Left lung (tissue), 10 donors: ENCODE data around the gene SCTR. TPM values are rescaled to one million over a fixed set of nuclear protein-coding genes. Genes with fewer than 3 reads are reported as not detected.
A peak's percentile ranks its signal among the peaks of the same experiment; 100 is the strongest.

Experiments used
- ATAC-seq: fragments of 200-7000 bp; cut with Tn5 transposase; one replicate; pipeline ENCODE4 v1.9.1; 2020; ENCODE audit warnings: moderate library complexity
- DNase-seq, 4 donors: peaks; one replicate each; pipeline ENCODE4 v3.0.0-alpha.2; 2013 to 2020
- H3K27ac ChIP-seq, 2 donors: fragments of 200-600 bp; sonication (generic) in 1 of 2; one replicate each; pipeline versions ENCODE4 v1.5.0 to v1.8.0; 2020 to 2021
- H3K27me3 ChIP-seq, 2 donors: fragments of 200-600 bp; sonication (generic) in 1 of 2; one replicate each; pipeline versions ENCODE4 v1.5.0 to v1.8.0; 2020 to 2021
- H3K36me3 ChIP-seq, 2 donors: fragments of 200-600 bp; sonication (generic) in 1 of 2; one replicate each; pipeline versions ENCODE4 v1.5.0 to v1.8.0; 2020 to 2021
- H3K4me1 ChIP-seq, 2 donors: fragments of 200-600 bp; one replicate each; pipeline ENCODE4 v1.8.0; 2021
- H3K4me3 ChIP-seq, 2 donors: fragments of 200-600 bp; sonication (generic) in 1 of 2; one replicate each; pipeline versions ENCODE4 v1.5.0 to v1.8.0; 2020 to 2021; ENCODE audit warnings: mild to moderate bottlenecking in 1 of 2
- H3K9me3 ChIP-seq, 2 donors: fragments of 200-600 bp; sonication (generic) in 1 of 2; one replicate each; pipeline versions ENCODE4 v1.5.0 to v1.8.0; 2020 to 2021
- CTCF ChIP-seq, 2 donors: fragments of 200-600 bp; sonication (generic) in 1 of 2; IDR thresholded peaks; one replicate each; pipeline versions ENCODE4 v1.5.0 to v1.8.0; 2021; ENCODE audit warnings: antibody characterized with exemption in 2 of 2
- intact Hi-C, 2 donors: fragments of 100-400 bp; cut with DNase I; formaldehyde crosslinking; loops; one replicate each; pipeline versions ENCODE4 v1.11.2 to v1.14.2; 2022
- polyA plus RNA-seq, 6 donors: library from polyadenylated mRNA; unstranded; fragments of 120-200 nt; gene quantifications; one replicate each; pipeline ENCODE4 v1.2.1, GENCODE V29; 2013; ENCODE audit not compliant: insufficient read length in 6 of 6
- total RNA-seq, 2 donors: library from RNA; stranded (reverse); fragmentation: NEBNext Ultra II Directional; extraction: Animal tissue kit (Norgen Biotek cat#: 25700); gene quantifications; one replicate each; pipeline ENCODE4 v1.2.1, GENCODE V29; 2021
- donor health status: DM: no; HTN: yes; CAD: no.
- donor health status: DM: no; HTN: no; CAD: no.

SCTR gene
- total and polyA plus RNA-seq, 8 donors: 2.2 to 13.7 (median 8.0) TPM

- intact Hi-C loops: no loop called here
- peak overlapping the region; percentile 48 to 79 for H3K27ac ChIP-seq
- DNase-seq: no peak
Measured at GRCh38 chr2:119552902-119553301, 28.6 kb upstream of the SCTR start.

GRCh38 chr2:119550856-119551255, 26.6 kb upstream of the SCTR start:
- intact Hi-C loops: no loop called here
- H3K36me3 ChIP-seq: no peaks in the 10 kb centered on the region
- ATAC-seq (no peak), DNase-seq (no peak)
- H3K4me3 ChIP-seq: no peak overlapping the region
- peaks cover 0 to 10% of the 10 kb centered on the region in 2 donors for H3K27me3 ChIP-seq
- no peaks in the 10 kb centered on the region for H3K9me3 ChIP-seq
- peak overlapping the region in 1 of 2 donors; percentile 39 for H3K27ac ChIP-seq
- H3K4me1 ChIP-seq: peaks cover 0 to 3% of the 10 kb centered on the region in 2 donors
- TF ChIP-seq CTCF (IDR thresholded peaks at IDR 0.05): no peak

More at GRCh38 chr2:119552902-119553301, 28.6 kb upstream of the SCTR start:
- H3K4me1 ChIP-seq: no peaks in the 10 kb centered on the region
- H3K36me3 ChIP-seq: no peaks in the 10 kb centered on the region
- no peaks in the 10 kb centered on the region for H3K27me3 ChIP-seq
- TF ChIP-seq CTCF (IDR thresholded peaks at IDR 0.05): no peak
- peak; percentile 66 for ATAC-seq
- H3K4me3 ChIP-seq: no peak overlapping the region
- no peaks in the 10 kb centered on the region for H3K9me3 ChIP-seq

DNA sequence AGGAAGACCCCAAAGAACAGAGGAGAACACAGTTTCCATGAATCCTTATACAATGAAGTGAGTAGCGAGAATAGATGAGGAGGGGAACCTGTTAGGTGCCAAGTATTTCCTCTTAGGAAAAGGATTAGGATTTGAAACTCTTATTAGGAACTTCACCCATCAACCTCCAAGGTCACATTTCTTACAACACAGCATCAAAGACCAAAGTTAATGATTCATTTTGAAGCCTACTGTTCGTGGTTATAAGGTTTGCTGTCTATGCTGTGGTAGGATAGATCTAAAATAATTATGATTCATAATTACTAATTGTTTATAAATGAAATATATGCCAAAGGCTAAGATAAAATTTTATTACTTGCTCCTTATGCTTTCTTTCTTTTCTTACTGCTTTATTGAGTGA, 26.1 kb upstream of the SCTR start:
- no peak for TF ChIP-seq CTCF (IDR thresholded peaks at IDR 0.05)
- no peaks in the 10 kb centered on the region for H3K36me3 ChIP-seq
- intact Hi-C loops: no loop called here
- no peak overlapping the region for H3K4me3 ChIP-seq
- H3K9me3 ChIP-seq: no peaks in the 10 kb centered on the region
- ATAC-seq (peak; percentile 7), DNase-seq (no peak)
- peaks cover 0 to 15% of the 10 kb centered on the region in 2 donors for H3K27me3 ChIP-seq
- H3K27ac ChIP-seq: peak overlapping the region in 1 of 2 donors; percentile 39
- peaks cover 0 to 8% of the 10 kb centered on the region in 2 donors for H3K4me1 ChIP-seq

GRCh38 chr2:119549241-119549640, 25.0 kb upstream of the SCTR start:
- intact Hi-C loops: no loop called here
- no peaks in the 10 kb centered on the region for H3K9me3 ChIP-seq
- no peak overlapping the region for H3K4me3 ChIP-seq
- peaks cover 0 to 26% of the 10 kb centered on the region in 2 donors for H3K27me3 ChIP-seq
- H3K36me3 ChIP-seq: no peaks in the 10 kb centered on the region
- ATAC-seq (no peak), DNase-seq (no peak)
- TF ChIP-seq CTCF (IDR thresholded peaks at IDR 0.05): no peak
- peak overlapping the region; percentile 6 to 39 for H3K27ac ChIP-seq
- H3K4me1 ChIP-seq: peaks cover 0 to 16% of the 10 kb centered on the region in 2 donors

DNA sequence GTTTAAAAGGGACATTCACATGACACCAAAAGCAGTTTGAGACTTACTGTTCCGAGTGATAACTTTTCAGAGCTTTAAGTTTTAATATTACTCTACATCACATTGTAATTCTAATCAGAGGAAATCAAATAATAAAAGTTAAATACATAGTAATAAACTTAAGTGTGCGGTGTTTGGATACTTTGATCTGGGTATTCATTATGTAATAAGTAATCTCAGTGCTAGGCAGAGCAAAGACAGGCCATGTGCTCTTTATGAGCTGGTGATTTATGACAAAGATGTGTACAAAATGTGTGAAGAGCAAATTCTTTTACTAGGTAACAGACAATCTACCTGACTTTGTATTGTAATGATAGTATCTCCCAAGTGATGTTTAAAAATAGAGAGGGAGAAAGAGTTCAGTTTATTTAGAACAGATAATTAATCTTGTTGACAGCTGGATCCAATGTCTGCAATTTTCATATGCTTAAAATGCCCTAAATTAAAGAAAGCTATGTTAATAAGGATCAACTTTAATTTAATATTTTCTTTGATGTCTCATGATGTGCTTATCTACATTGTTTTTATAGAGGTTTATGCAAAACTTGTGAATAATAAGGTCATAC, 24.3 kb upstream of the SCTR start:
- Histone ChIP-seq H3K36me3 (no peaks in the 10 kb centered on the region), H3K9me3 (no peaks in the 10 kb centered on the region), H3K4me3 (no peak overlapping the region), H3K27me3 (peaks cover 0 to 32% of the 10 kb centered on the region in 2 donors), H3K27ac (no peak overlapping the region), H3K4me1 (peaks cover 0 to 22% of the 10 kb centered on the region in 2 donors)
- TF ChIP-seq CTCF (IDR thresholded peaks at IDR 0.05): no peak
- DNase-seq (no peak), ATAC-seq (no peak)
- intact Hi-C loops: no loop called here
